Thyroid gland (tissue), 4 donors: ENCODE results near the gene DYNC1H1. TPM values are rescaled to one million over a fixed set of nuclear protein-coding genes. Genes with fewer than 3 reads are reported as not detected.

Experiments used
- DNase-seq, 2 donors: peaks; one replicate each; pipeline ENCODE4 v3.0.0-alpha.2; 2019
- H3K27ac ChIP-seq, 3 donors: fragments of 200-600 bp; sonication (generic); 1 replicate in 2 of 3; 2 replicates in 1 of 3; pipeline ENCODE4 v1.5.1; 2016 to 2019; ENCODE audit warnings: mild to moderate bottlenecking in 1 of 3, moderate library complexity in 1 of 3
- H3K27me3 ChIP-seq: fragments of 200-600 bp; sonication (generic); one replicate; pipeline ENCODE4 v1.5.1; 2019
- H3K36me3 ChIP-seq, 2 donors: fragments of 200-600 bp; sonication (generic); one replicate each; pipeline ENCODE4 v1.5.1; 2016 to 2019
- H3K4me1 ChIP-seq, 2 donors: fragments of 200-600 bp; sonication (generic); one replicate each; pipeline ENCODE4 v1.5.1; 2017 to 2019
- H3K4me3 ChIP-seq, 3 donors: fragments of 200-600 bp; sonication (generic); replicated peaks in 1 of 3; 1 replicate in 2 of 3; 2 replicates in 1 of 3; pipeline ENCODE4 v1.5.1; 2016; ENCODE audit warnings: mild to moderate bottlenecking in 1 of 3
- H3K9me3 ChIP-seq: fragments of 200-600 bp; sonication (generic); one replicate; pipeline ENCODE4 v1.5.1; 2017
- CTCF ChIP-seq, 6 experiments: fragments of 200-600 bp in 3 of 6; fragments of 450-650 bp in 3 of 6; sonication (generic) in 3 of 6; IDR thresholded peaks; one replicate each; pipeline ENCODE4 v1.5.1; 2016 to 2019; ENCODE audit warnings: antibody characterized with exemption in 6 of 6, mild to moderate bottlenecking in 2 of 6, inconsistent platforms in 1 of 6, moderate library complexity in 1 of 6
- POLR2A ChIP-seq, 2 donors: fragments of 450-650 bp; IDR thresholded peaks; one replicate each; pipeline ENCODE4 v1.6.1; 2017; ENCODE audit warnings: antibody characterized with exemption in 2 of 2, mild to moderate bottlenecking in 2 of 2, moderate library complexity in 1 of 2
- WGBS, 2 donors: methylation state at CpG; one replicate each; pipeline ENCODE4 v1.1.5; 2017; 5-methylcytosine and 5-hydroxymethylcytosine counted together
- intact Hi-C: fragments of 100-400 bp; cut with DNase I; formaldehyde crosslinking; loops from one replicate; pipeline ENCODE4 v1.15.1; 2023
- total RNA-seq, 4 donors: library from RNA; depleted of rRNA; stranded (reverse); fragments of >200 nt; gene quantifications; one replicate each; pipeline ENCODE4 v1.2.3, GENCODE V29; 2016

The DYNC1H1 gene
- total RNA-seq, 4 donors from 2014 or later: 464 to 818 (median 553) TPM

GRCh38 chr14:101929946-101930345, 34.4 kb upstream of the DYNC1H1 start:
- peaks cover 0 to 3% of the 10 kb centered on the region in 2 donors for H3K36me3 ChIP-seq
- peaks cover 0 to 4% of the 10 kb centered on the region in 2 donors for H3K4me1 ChIP-seq
- no peak overlapping the region for H3K4me3 ChIP-seq
- 77 to 85% methylated on average over 5 to 9 of the region's 9 CpGs for WGBS, 2 donors
- intact Hi-C loops: no loop called here
- TF ChIP-seq CTCF (IDR thresholded peaks at IDR 0.05) (no peak), POLR2A (IDR thresholded peaks at IDR 0.05) (no peak)
- no peak for DNase-seq
- H3K9me3 ChIP-seq: no peaks in the 10 kb centered on the region
- H3K27me3 ChIP-seq: no peaks in the 10 kb centered on the region
- H3K27ac ChIP-seq: no peak overlapping the region

DNA sequence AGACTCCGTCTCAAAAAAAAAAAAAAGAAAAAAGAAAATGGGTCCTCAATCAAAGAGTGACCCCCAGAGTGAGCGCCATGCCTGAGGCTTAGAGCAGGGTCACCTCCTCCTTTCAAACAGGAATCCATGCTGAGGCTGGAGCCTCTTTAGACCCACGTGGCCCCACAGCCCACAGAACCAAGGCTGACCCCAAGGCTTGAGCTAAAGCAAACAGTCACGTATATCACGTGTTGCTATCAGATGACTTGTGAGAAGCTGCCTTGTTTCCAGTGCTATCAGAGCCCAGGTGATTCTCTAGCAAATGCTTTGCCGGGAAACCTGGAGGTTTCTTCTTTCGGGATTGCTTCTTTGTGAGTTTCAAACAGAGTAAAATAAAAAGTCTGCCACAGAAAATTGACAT, 31.7 kb upstream of the DYNC1H1 start:
- no peaks in the 10 kb centered on the region for H3K27me3 ChIP-seq
- 55 to 72% methylated on average over 7 of the region's 7 CpGs for WGBS, 2 donors
- H3K36me3 ChIP-seq: no peaks in the 10 kb centered on the region
- H3K4me1 ChIP-seq: peaks cover 0 to 4% of the 10 kb centered on the region in 2 donors
- TF ChIP-seq CTCF (IDR thresholded peaks at IDR 0.05) (no peak), POLR2A (IDR thresholded peaks at IDR 0.05) (no peak)
- no peaks in the 10 kb centered on the region for H3K9me3 ChIP-seq
- no peak for DNase-seq
- H3K4me3 ChIP-seq: no peak overlapping the region
- intact Hi-C loops: no loop called here
- H3K27ac ChIP-seq: no peak overlapping the region

- no peaks in the 10 kb centered on the region for H3K36me3 ChIP-seq
- 81 to 88% methylated on average over 8 to 16 of the region's 16 CpGs for WGBS, 2 donors
- TF ChIP-seq CTCF (IDR thresholded peaks at IDR 0.05) (no peak), POLR2A (IDR thresholded peaks at IDR 0.05) (no peak)
- H3K4me3 ChIP-seq: no peak overlapping the region
- H3K4me1 ChIP-seq: peaks cover 0 to 2% of the 10 kb centered on the region in 2 donors
- H3K27me3 ChIP-seq: no peaks in the 10 kb centered on the region
- H3K9me3 ChIP-seq: no peaks in the 10 kb centered on the region
- H3K27ac ChIP-seq: no peak overlapping the region
- no peak for DNase-seq
- intact Hi-C loops: no loop called here
These were observed 31.2 kb upstream of the DYNC1H1 start for GRCh38 chr14:101933209-101933608.

DNA sequence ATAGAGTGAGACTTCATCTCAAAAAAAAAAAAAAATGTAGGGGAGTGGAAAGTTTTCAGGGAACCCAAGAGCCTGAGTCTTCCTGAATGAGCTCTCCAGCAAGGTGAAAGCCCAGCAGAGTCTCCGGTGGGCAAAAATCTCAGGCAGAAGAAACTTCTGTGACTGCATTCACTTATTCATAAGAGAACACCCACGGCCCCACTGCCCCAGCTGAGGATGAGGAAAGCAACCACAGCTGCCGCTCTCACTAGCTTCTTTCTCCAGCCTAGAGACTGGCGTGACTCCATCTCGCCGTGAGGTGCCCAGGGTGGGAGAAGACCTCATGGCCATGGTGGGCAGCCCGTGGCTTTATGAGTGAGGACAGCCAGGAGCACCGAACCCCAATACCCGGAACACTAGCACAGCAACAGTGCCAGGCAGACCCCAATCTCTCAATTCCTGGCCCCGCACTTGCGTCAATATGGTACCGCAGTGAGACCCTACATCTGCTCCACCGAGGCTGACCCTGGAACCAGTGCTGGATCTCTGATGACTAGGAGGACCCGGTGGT, 29.7 kb upstream of the DYNC1H1 start:
- intact Hi-C loops: no loop called here
- DNase-seq: no peak
- TF ChIP-seq POLR2A (IDR thresholded peaks at IDR 0.05) (no peak), CTCF (IDR thresholded peaks at IDR 0.05) (no peak)
- Histone ChIP-seq H3K9me3 (no peaks in the 10 kb centered on the region), H3K27ac (no peak overlapping the region), H3K4me3 (no peak overlapping the region), H3K4me1 (no peaks in the 10 kb centered on the region), H3K36me3 (no peaks in the 10 kb centered on the region), H3K27me3 (no peaks in the 10 kb centered on the region)
- WGBS, 2 donors: 80 to 93% methylated on average over 8 to 14 of the region's 14 CpGs

GRCh38 chr14:101937926-101938767, 26.2 kb upstream of the DYNC1H1 start:
- Histone ChIP-seq H3K9me3 (no peaks in the 10 kb centered on the region), H3K4me1 (no peaks in the 10 kb centered on the region), H3K27ac (no peak overlapping the region), H3K27me3 (no peaks in the 10 kb centered on the region), H3K4me3 (no peak overlapping the region), H3K36me3 (no peaks in the 10 kb centered on the region)
- intact Hi-C loops: no loop called here
- TF ChIP-seq POLR2A (IDR thresholded peaks at IDR 0.05) (no peak), CTCF (IDR thresholded peaks at IDR 0.05) (no peak)
- WGBS, 2 donors: 64 to 66% methylated on average over 13 of the region's 13 CpGs
- no peak for DNase-seq
